NCI-H1105 (cell line): ENCODE data around the gene MEX3B.

Experiments used
- DNase-seq: peaks from one replicate; lab custom pipeline; 2025; lab: John Stamatoyannopoulos, UW

MEX3B gene

GRCh38 chr15:82045892-82046665 lies at the start of gene MEX3B:
MEX3B (minus strand) TSS chr15:82046018; CDS start chr15:82045705, 313 bp downstream.
- DNase-seq: peak; percentile 81

GRCh38 chr15:82093774-82094211 lies 48.0 kb upstream of the MEX3B start:
- DNase-seq: no peak

GRCh38 chr15:82093325-82093724 lies 47.5 kb upstream of the MEX3B start:
- DNase-seq: no peak

- DNase-seq: no peak
These were observed 45.9 kb upstream of the MEX3B start for GRCh38 chr15:82091636-82092140.

- DNase-seq: no peak
These were observed 40.6 kb upstream of the MEX3B start for GRCh38 chr15:82086243-82086995.

GRCh38 chr15:82081914-82082762 lies 36.3 kb upstream of the MEX3B start:
- DNase-seq: no peak

- DNase-seq: no peak
These were observed 35.0 kb upstream of the MEX3B start for GRCh38 chr15:82080774-82081173.

GRCh38 chr15:82079736-82080135 lies 33.9 kb upstream of the MEX3B start:
- DNase-seq: no peak

GRCh38 chr15:82074610-82075009 lies 28.8 kb upstream of the MEX3B start:
- DNase-seq: no peak

GRCh38 chr15:82072926-82073537 lies 27.2 kb upstream of the MEX3B start:
- no peak for DNase-seq

- no peak for DNase-seq
These were observed 20.6 kb upstream of the MEX3B start for GRCh38 chr15:82066455-82066854.

GRCh38 chr15:82064824-82065223 lies 19.0 kb upstream of the MEX3B start:
- DNase-seq: no peak

GRCh38 chr15:82062479-82063454 lies 16.9 kb upstream of the MEX3B start:
- DNase-seq: no peak

- DNase-seq: no peak
These were observed 15.0 kb upstream of the MEX3B start for GRCh38 chr15:82060817-82061216.

- no peak for DNase-seq
These were observed 12.8 kb upstream of the MEX3B start for GRCh38 chr15:82058517-82059204.

- no peak for DNase-seq
These were observed 12.2 kb upstream of the MEX3B start for GRCh38 chr15:82058026-82058425.

GRCh38 chr15:82056958-82057823 lies 11.4 kb upstream of the MEX3B start:
- DNase-seq: no peak

- no peak for DNase-seq
These were observed 6.9 kb upstream of the MEX3B start for GRCh38 chr15:82052751-82053150.

- DNase-seq: no peak
These were observed 5.8 kb upstream of the MEX3B start for GRCh38 chr15:82051664-82052063.
